Prostate gland (tissue), 2 donors: Measurements from ENCODE around the gene RAB7A. TPM values are rescaled to one million over a fixed set of nuclear protein-coding genes. Genes with fewer than 3 reads are reported as not detected.
A peak's percentile ranks its signal among the peaks of the same experiment; 100 is the strongest.

Experiments
- DNase-seq: peaks from one replicate; pipeline ENCODE4 v3.0.0-alpha.2; 2019; ENCODE audit warnings: low spot score
- H3K27ac ChIP-seq, 2 donors: fragments of 200-600 bp; sonication (generic); 2 replicates each; pipeline ENCODE4 v1.5.1; 2017 to 2019
- H3K27me3 ChIP-seq: fragments of 200-600 bp; sonication (generic); replicated peaks from 2 replicates; pipeline ENCODE4 v1.5.1; 2019; ENCODE audit not compliant: insufficient read depth
- H3K36me3 ChIP-seq, 2 donors: fragments of 200-600 bp; sonication (generic); 1 replicate in 1 of 2; 2 replicates in 1 of 2; pipeline versions ENCODE4 v1.5.1 to v1.8.1; 2017 to 2019
- H3K4me1 ChIP-seq: fragments of 200-600 bp; sonication (generic); replicated peaks from 2 replicates; pipeline ENCODE4 v1.5.1; 2019
- H3K4me3 ChIP-seq, 2 donors: fragments of 200-600 bp; sonication (generic); 2 replicates each; pipeline ENCODE4 v1.5.1; 2017 to 2019
- H3K9me3 ChIP-seq: fragments of 200-600 bp; sonication (generic); 2 replicates; pipeline ENCODE4 v1.5.1; 2017
- POLR2A ChIP-seq: fragments of 450-650 bp; IDR thresholded peaks from one replicate; pipeline ENCODE4 v1.6.1; 2016; ENCODE audit warnings: antibody characterized with exemption, mild to moderate bottlenecking
- POLR2AphosphoS5 ChIP-seq: sonication (generic); formaldehyde crosslinking; IDR thresholded peaks from one replicate; pipeline ENCODE4 v1.6.1; 2017; ENCODE audit warnings: antibody characterized with exemption
- WGBS: methylation state at CpG from one replicate; pipeline ENCODE4 v1.1.5; 2018; 5-methylcytosine and 5-hydroxymethylcytosine counted together
- intact Hi-C: fragments of 100-400 bp; cut with DNase I; formaldehyde crosslinking; loops from one replicate; pipeline ENCODE4 v1.14.2; 2022
- total RNA-seq, 2 donors: library from RNA; depleted of rRNA; stranded (reverse); fragments of >200 nt; gene quantifications; one replicate each; pipeline ENCODE4 v1.1.0, GENCODE V29; 2016
- TF ChIP-seq, protein P1 (sequence below), 4 experiments: fragments of 200-600 bp in 2 of 4; fragments of 450-650 bp in 2 of 4; sonication (generic) in 2 of 4; IDR thresholded peaks; 1 replicate in 3 of 4; 2 replicates in 1 of 4; pipeline ENCODE4 v1.5.1; 2016 to 2019; ENCODE audit warnings: antibody characterized with exemption in 4 of 4, mild to moderate bottlenecking in 2 of 4, moderate library complexity in 2 of 4

Gene RAB7A
- total RNA-seq, 2 donors from 2014 or later, result 88.2 to 125 TPM

DNA sequence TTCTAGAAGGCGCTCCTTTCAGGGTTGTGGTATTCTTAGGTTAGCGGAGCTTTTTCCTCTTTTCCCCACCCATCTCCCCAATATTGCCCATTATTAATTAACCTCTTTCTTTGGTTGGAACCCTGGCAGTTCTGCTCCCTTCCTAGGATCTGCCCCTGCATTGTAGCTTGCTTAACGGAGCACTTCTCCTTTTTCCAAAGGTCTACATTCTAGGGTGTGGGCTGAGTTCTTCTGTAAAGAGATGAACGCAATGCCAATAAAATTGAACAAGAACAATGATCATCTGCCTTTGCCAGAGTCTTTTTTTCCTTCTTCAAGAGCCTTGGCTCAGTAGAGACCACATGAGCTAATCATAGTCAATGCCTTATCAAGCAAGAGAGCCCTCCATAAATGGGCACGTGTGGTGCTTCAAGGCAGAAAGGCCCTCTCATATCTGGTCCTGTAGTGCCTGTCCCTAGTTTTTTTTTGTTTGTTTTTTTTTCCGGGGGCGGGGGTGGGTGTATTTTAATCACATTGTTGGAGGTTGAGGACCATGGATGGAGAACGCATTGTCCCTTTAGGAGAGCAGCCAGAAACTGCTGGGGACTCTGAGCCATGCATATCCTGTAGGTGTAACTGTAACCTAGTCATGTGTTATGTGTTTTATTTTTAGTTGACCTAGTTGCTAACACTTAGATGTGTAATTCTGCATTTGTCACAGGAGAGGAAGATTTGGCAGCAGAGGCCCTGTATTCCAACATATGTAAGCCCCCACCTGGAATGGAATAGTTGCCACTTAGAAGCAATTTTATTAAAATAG, 88.7 kb downstream of the RAB7A start:
- no peaks in the 10 kb centered on the region for H3K9me3 ChIP-seq
- H3K4me3 ChIP-seq, result no peak overlapping the region
- no peaks in the 10 kb centered on the region for H3K27me3 ChIP-seq
- DNase-seq, result no peak
- no peak overlapping the region for H3K27ac ChIP-seq
- H3K36me3 ChIP-seq, result no peaks in the 10 kb centered on the region
- TF ChIP-seq POLR2A (no peak), POLR2AphosphoS5 (peak; percentile 18)
- TF ChIP-seq, protein P1, sequence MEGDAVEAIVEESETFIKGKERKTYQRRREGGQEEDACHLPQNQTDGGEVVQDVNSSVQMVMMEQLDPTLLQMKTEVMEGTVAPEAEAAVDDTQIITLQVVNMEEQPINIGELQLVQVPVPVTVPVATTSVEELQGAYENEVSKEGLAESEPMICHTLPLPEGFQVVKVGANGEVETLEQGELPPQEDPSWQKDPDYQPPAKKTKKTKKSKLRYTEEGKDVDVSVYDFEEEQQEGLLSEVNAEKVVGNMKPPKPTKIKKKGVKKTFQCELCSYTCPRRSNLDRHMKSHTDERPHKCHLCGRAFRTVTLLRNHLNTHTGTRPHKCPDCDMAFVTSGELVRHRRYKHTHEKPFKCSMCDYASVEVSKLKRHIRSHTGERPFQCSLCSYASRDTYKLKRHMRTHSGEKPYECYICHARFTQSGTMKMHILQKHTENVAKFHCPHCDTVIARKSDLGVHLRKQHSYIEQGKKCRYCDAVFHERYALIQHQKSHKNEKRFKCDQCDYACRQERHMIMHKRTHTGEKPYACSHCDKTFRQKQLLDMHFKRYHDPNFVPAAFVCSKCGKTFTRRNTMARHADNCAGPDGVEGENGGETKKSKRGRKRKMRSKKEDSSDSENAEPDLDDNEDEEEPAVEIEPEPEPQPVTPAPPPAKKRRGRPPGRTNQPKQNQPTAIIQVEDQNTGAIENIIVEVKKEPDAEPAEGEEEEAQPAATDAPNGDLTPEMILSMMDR (IDR thresholded peaks at IDR 0.05), result no peak
- no peaks in the 10 kb centered on the region for H3K4me1 ChIP-seq
- WGBS, result 79% methylated on average over 8 of the region's 8 CpGs
- intact Hi-C loops, result no loop called here

DNA sequence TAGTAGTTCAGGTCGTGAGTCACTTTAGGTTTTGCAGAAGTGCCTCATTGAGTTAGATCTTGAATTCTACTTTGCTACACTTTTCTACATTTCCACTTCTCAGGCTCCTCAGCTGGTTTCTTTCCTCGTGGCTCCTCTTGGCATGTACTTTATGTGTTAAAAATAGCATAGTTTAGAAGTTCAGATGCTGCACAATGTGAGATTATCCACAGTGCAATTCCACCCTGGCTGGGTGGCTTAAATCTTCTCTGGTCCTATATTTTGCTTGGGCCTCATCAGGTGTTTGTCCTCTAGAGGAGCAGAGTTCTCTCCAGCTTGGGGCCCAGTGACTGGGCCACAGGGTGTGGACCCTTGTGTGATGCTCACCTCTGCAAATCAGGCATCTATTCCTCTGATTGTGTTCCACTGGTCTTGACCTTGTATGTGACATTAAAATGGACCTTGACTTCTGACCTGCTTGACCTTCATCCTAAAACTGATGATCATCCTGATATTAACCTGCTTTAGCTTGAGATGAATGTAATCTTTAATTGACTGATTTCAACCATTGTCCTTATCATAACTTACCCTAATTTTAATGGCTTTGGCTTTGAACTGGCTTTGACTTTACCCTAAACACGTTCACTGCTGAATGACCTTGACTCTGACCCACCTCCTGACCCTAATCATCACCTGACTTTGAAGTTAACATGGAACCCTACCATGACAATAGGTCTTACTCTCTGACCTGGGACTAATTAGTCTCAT, 89.5 kb downstream of the RAB7A start:
- Histone ChIP-seq H3K4me3 (no peak overlapping the region), H3K27me3 (no peaks in the 10 kb centered on the region), H3K4me1 (no peaks in the 10 kb centered on the region), H3K36me3 (no peaks in the 10 kb centered on the region), H3K9me3 (no peaks in the 10 kb centered on the region), H3K27ac (no peak overlapping the region)
- WGBS, result 76% methylated on average over 3 of the region's 3 CpGs
- DNase-seq, result no peak
- intact Hi-C loops, result no loop called here
- TF ChIP-seq POLR2A, result no peak
- TF ChIP-seq POLR2AphosphoS5, result no peak
- TF ChIP-seq, protein P1 (IDR thresholded peaks at IDR 0.05), result no peak

DNA sequence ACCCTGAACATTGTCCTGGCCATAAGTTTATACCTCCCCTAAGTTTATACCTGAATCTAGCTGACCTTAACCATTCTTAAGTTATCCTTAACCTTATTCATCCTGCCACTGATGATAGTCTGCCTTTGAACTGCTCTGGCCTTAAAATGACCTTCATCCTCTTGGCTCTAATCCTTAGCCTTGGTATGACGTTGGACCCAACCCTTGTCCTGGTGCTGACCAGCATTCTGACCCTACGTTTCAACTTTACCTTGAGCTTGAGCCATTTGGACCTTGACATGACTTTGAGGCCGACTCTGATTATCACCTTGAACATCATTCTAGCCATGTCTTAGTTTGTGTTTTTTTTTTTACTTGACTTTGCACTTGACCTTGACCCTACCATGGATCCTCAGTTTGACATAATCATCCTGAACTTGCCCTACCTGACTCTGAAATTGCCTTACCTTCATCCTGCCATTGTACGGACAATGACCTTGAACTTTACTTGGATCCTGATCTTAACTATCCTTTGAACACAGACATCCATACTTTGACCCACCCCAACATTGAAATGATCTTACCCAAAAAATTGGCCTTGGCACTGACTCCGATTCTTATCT, 92.3 kb downstream of the RAB7A start:
- no peaks in the 10 kb centered on the region for H3K27me3 ChIP-seq
- DNase-seq, result no peak
- H3K4me3 ChIP-seq, result no peak overlapping the region
- WGBS, result 96% methylated on average over 5 of the region's 5 CpGs
- intact Hi-C loops, result no loop called here
- TF ChIP-seq POLR2AphosphoS5, result no peak
- TF ChIP-seq, protein P1 (IDR thresholded peaks at IDR 0.05), result no peak
- TF ChIP-seq POLR2A, result no peak
- H3K9me3 ChIP-seq, result no peaks in the 10 kb centered on the region
- H3K4me1 ChIP-seq, result no peaks in the 10 kb centered on the region
- H3K27ac ChIP-seq, result no peak overlapping the region
- H3K36me3 ChIP-seq, result no peaks in the 10 kb centered on the region

DNA sequence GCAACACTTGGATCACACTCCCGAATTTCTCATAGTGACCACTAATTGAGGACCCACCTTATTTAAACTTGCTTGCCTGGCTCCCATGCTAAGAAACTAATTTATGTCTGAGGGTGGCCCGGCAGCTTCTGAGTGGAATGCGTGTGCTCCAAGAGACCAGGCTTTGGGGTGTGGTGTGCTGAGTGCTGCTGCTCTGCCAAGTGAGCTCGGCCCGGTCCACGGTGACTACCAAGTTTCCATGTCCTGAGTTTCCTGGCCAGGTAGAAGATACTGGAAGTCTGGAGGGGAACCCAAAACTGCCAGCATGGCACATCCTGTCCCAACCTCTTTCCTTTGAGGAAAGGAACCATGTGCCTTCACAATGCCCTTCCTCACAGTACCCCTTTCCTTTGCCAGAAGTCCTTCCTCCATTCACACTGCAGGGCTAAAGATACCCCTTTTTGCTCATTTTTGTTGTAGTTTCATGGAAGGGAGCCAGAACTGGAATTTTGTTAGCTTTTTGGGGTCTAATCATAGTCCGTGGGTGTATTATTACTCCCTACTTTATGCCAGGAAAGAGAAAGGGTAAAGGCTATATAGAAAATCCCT, 94.4 kb downstream of the RAB7A start:
- DNase-seq, result no peak
- Histone ChIP-seq H3K4me1 (no peaks in the 10 kb centered on the region), H3K27me3 (no peaks in the 10 kb centered on the region), H3K27ac (no peak overlapping the region), H3K4me3 (no peak overlapping the region), H3K36me3 (no peaks in the 10 kb centered on the region), H3K9me3 (no peaks in the 10 kb centered on the region)
- 88% methylated on average over 7 of the region's 7 CpGs for WGBS
- intact Hi-C loops, result no loop called here
- no peak for TF ChIP-seq POLR2A
- TF ChIP-seq, protein P1 (IDR thresholded peaks at IDR 0.05), result no peak
- no peak for TF ChIP-seq POLR2AphosphoS5
